SK-N-SH treated with all-trans-retinoic acid at 6 μM for 48 hours (cell line): ENCODE results near the gene FMC1.

ENCODE experiments used
- ATAC-seq: fragments of 200-7000 bp; cut with Tn5 transposase; 3 replicates; pipeline ENCODE4 v1.9.1; 2020; ENCODE audit warnings: mild to moderate bottlenecking, moderate library complexity
- ARNTL ChIP-seq: fragments of 450-650 bp; formaldehyde crosslinking; IDR thresholded peaks from 2 replicates; pipeline ENCODE4 v1.5.0; 2020; ENCODE audit warnings: low read depth, mild to moderate bottlenecking, moderate library complexity, borderline replicate concordance
- BACH2 ChIP-seq: fragments of 250-450 bp; sonication (Bioruptor Pico); IDR thresholded peaks from 2 replicates; pipeline ENCODE4 v1.9.0; 2021; ENCODE audit warnings: mild to moderate bottlenecking, borderline replicate concordance
- CREB5 ChIP-seq: fragments of 250-450 bp; sonication (Bioruptor Pico); IDR thresholded peaks from 2 replicates; pipeline ENCODE4 v1.5.1; 2020; ENCODE audit warnings: low read depth, mild to moderate bottlenecking, moderate library complexity
- CSDC2 ChIP-seq: fragments of 250-450 bp; sonication (Bioruptor Pico); IDR thresholded peaks from 2 replicates; pipeline ENCODE4 v1.5.0; 2020; ENCODE audit warnings: mild to moderate bottlenecking, moderate library complexity
- CSRNP3 ChIP-seq: fragments of 250-450 bp; sonication (Bioruptor Pico); IDR thresholded peaks from 2 replicates; pipeline ENCODE4 v1.5.1; 2021; ENCODE audit warnings: mild to moderate bottlenecking, moderate library complexity
- ESRRG ChIP-seq: fragments of 250-450 bp; sonication (Bioruptor Pico); IDR thresholded peaks from 2 replicates; pipeline ENCODE4 v1.6.1; 2021; ENCODE audit warnings: mild to moderate bottlenecking
- GLIS3 ChIP-seq: fragments of 250-450 bp; sonication (Bioruptor Pico); IDR thresholded peaks from 2 replicates; pipeline ENCODE4 v1.5.0; 2020; ENCODE audit warnings: mild to moderate bottlenecking, moderate library complexity
- ISL1 ChIP-seq: fragments of 250-450 bp; sonication (Bioruptor Pico); IDR thresholded peaks from 2 replicates; pipeline ENCODE4 v2.1.2; 2022; ENCODE audit warnings: mild to moderate bottlenecking, moderate library complexity
- OSR1 ChIP-seq: fragments of 250-450 bp; sonication (Bioruptor Pico); IDR thresholded peaks from 2 replicates; pipeline ENCODE4 v1.8.0; 2022; ENCODE audit warnings: moderate library complexity, mild to moderate bottlenecking, inconsistent platforms
- PATZ1 ChIP-seq: fragments of 250-450 bp; sonication (Bioruptor Pico); IDR thresholded peaks from 2 replicates; pipeline ENCODE4 v1.8.0; 2020; ENCODE audit warnings: mild to moderate bottlenecking, moderate library complexity, borderline replicate concordance
- POU6F1 ChIP-seq: fragments of 250-450 bp; sonication (Bioruptor Pico); IDR thresholded peaks from 2 replicates; pipeline ENCODE4 v1.8.0; 2021; ENCODE audit warnings: low read depth, mild to moderate bottlenecking, moderate library complexity, borderline replicate concordance
- PPARA ChIP-seq: fragments of 250-450 bp; sonication (Bioruptor Pico); IDR thresholded peaks from 2 replicates; pipeline ENCODE4 v1.5.0; 2020; ENCODE audit warnings: mild to moderate bottlenecking, borderline replicate concordance
- RARB ChIP-seq: fragments of 250-450 bp; sonication (Bioruptor Pico); IDR thresholded peaks from 2 replicates; pipeline ENCODE4 v1.8.0; 2021; ENCODE audit warnings: mild to moderate bottlenecking, moderate library complexity
- SNAI2 ChIP-seq: fragments of 250-450 bp; sonication (Bioruptor Pico); IDR thresholded peaks from 2 replicates; pipeline ENCODE4 v1.5.0; 2020; ENCODE audit warnings: mild to moderate bottlenecking, moderate library complexity
- TOX ChIP-seq: fragments of 250-450 bp; sonication (Bioruptor Pico); IDR thresholded peaks from 2 replicates; pipeline ENCODE4 v1.8.0; 2021; ENCODE audit warnings: mild to moderate bottlenecking, moderate library complexity, borderline replicate concordance
- ZC3H10 ChIP-seq: fragments of 250-450 bp; sonication (Bioruptor Pico); IDR thresholded peaks from 2 replicates; pipeline ENCODE4 v1.5.1; 2021; ENCODE audit warnings: mild to moderate bottlenecking, moderate library complexity
- ZFP3 ChIP-seq: fragments of 250-450 bp; sonication (Bioruptor Pico); IDR thresholded peaks from 2 replicates; pipeline ENCODE4 v1.5.0; 2020; ENCODE audit warnings: mild to moderate bottlenecking, moderate library complexity
- ZFP30 ChIP-seq: fragments of 450-650 bp; formaldehyde crosslinking; IDR thresholded peaks from 2 replicates; pipeline ENCODE4 v1.5.0; 2022; ENCODE audit warnings: mild to moderate bottlenecking, moderate library complexity
- ZNF565 ChIP-seq: fragments of 450-650 bp; formaldehyde crosslinking; conservative IDR thresholded peaks from 2 replicates; pipeline ENCODE4 v1.5.0; 2020; ENCODE audit warnings: low read depth, mild to moderate bottlenecking, moderate library complexity
- ZNF70 ChIP-seq: fragments of 450-650 bp; formaldehyde crosslinking; IDR thresholded peaks from 2 replicates; pipeline ENCODE4 v1.5.0; 2020; ENCODE audit warnings: mild to moderate bottlenecking, moderate library complexity
- ZNF8 ChIP-seq: fragments of 450-650 bp; formaldehyde crosslinking; IDR thresholded peaks from 2 replicates; pipeline ENCODE4 v1.5.0; 2020; ENCODE audit warnings: mild to moderate bottlenecking, moderate library complexity

The FMC1 gene

GRCh38 chr7:139382439-139382838 lies 41.3 kb downstream of the FMC1 start:
- TF ChIP-seq ARNTL (CRISPR knock-in tag) (no peak), OSR1 (CRISPR knock-in tag) (no peak), TOX (no peak), ESRRG (no peak), ZC3H10 (CRISPR knock-in tag) (no peak), PATZ1 (CRISPR knock-in tag) (no peak), ZNF565 (CRISPR knock-in tag) (no peak)

GRCh38 chr7:139384611-139385010 lies 43.5 kb downstream of the FMC1 start:
- ATAC-seq = no peak
- TF ChIP-seq ZNF8 (CRISPR knock-in tag) = no peak
- TF ChIP-seq ARNTL (CRISPR knock-in tag) = no peak
- TF ChIP-seq CSRNP3 = no peak
- no peak for TF ChIP-seq ZFP3 (CRISPR knock-in tag)
- no peak for TF ChIP-seq ZNF70 (CRISPR knock-in tag)
- no peak for TF ChIP-seq POU6F1
- TF ChIP-seq PPARA (CRISPR knock-in tag) = no peak
- no peak for TF ChIP-seq GLIS3 (CRISPR knock-in tag)
- no peak for TF ChIP-seq BACH2 (CRISPR knock-in tag)
- TF ChIP-seq TOX = no peak
- TF ChIP-seq SNAI2 = no peak
- TF ChIP-seq ISL1 (CRISPR knock-in tag) = no peak
- no peak for TF ChIP-seq ZC3H10 (CRISPR knock-in tag)
- no peak for TF ChIP-seq OSR1 (CRISPR knock-in tag)
- TF ChIP-seq PATZ1 (CRISPR knock-in tag) = no peak
- no peak for TF ChIP-seq ZFP30 (CRISPR knock-in tag)
- TF ChIP-seq RARB (CRISPR knock-in tag) = no peak

More at GRCh38 chr7:139382439-139382838, 41.3 kb downstream of the FMC1 start:
- no peak; the same call in 2 of the 3 replicates for ATAC-seq

- ATAC-seq = no peak
- TF ChIP-seq ZNF565 (CRISPR knock-in tag) = no peak
- no peak for TF ChIP-seq CSDC2
- no peak for TF ChIP-seq SNAI2
- TF ChIP-seq ARNTL (CRISPR knock-in tag) = no peak
- no peak for TF ChIP-seq CREB5 (CRISPR knock-in tag)
- TF ChIP-seq PPARA (CRISPR knock-in tag) = no peak
- TF ChIP-seq RARB (CRISPR knock-in tag) = no peak
- TF ChIP-seq TOX = no peak
- no peak for TF ChIP-seq CSRNP3
Measured at GRCh38 chr7:139387594-139387993, 46.5 kb downstream of the FMC1 start.
